K562 (cell line): ENCODE results near the gene MCRS1. TPM values are rescaled to one million over a fixed set of nuclear protein-coding genes. Genes with fewer than 3 reads are reported as not detected.

Experiments used
- CCNT2 ChIP-seq: IDR thresholded peaks from 2 replicates; pipeline ENCODE4 v1.6.1; 2011; ENCODE audit warnings: borderline replicate concordance, low read depth, mild to moderate bottlenecking, moderate library complexity, mixed read lengths, low read length; ENCODE audit not compliant: insufficient read length; ENCODE audit errors: extremely low read depth
- CREB1 ChIP-seq, 2 experiments: sonication (generic) in 1 of 2; formaldehyde crosslinking in 1 of 2; IDR thresholded peaks; 2 replicates each; pipeline versions ENCODE4 v1.6.1 to v1.8.0; 2012 to 2022; ENCODE audit warnings: inconsistent platforms in 1 of 2, mild to moderate bottlenecking in 1 of 2, missing genetic modification reagents in 1 of 2, moderate library complexity in 1 of 2
- CUX1 ChIP-seq: fragments of 200-800 bp; sonication (Bioruptor generic); IDR thresholded peaks from 2 replicates; pipeline ENCODE4 v1.6.1; 2016; ENCODE audit warnings: missing genetic modification characterization, missing compliant biosample characterization
- E2F4 ChIP-seq: sonication (generic); formaldehyde crosslinking; IDR thresholded peaks from 2 replicates; pipeline ENCODE4 v1.8.0; 2022; ENCODE audit warnings: mild to moderate bottlenecking, low read depth, missing genetic modification reagents
- IRF2 ChIP-seq: sonication (generic); formaldehyde crosslinking; IDR thresholded peaks from 2 replicates; pipeline ENCODE4 v1.8.1; 2022; ENCODE audit warnings: mild to moderate bottlenecking, missing genetic modification reagents
- KHSRP ChIP-seq: fragments of 450-650 bp; IDR thresholded peaks from 2 replicates; pipeline ENCODE4 v1.6.1; 2017
- LARP7 ChIP-seq: fragments of 450-650 bp; IDR thresholded peaks from 2 replicates; pipeline ENCODE4 v1.6.1; 2016
- NONO ChIP-seq, 2 experiments: fragments of 200-400 bp in 1 of 2; fragments of 450-650 bp in 1 of 2; formaldehyde crosslinking in 1 of 2; IDR thresholded peaks; 2 replicates each; pipeline ENCODE4 v1.6.1; 2017; ENCODE audit warnings: low read depth in 2 of 2, mild to moderate bottlenecking in 2 of 2, moderate library complexity in 2 of 2, low read length in 1 of 2
- NR3C1 ChIP-seq: sonication (generic); formaldehyde crosslinking; IDR thresholded peaks from 2 replicates; pipeline ENCODE4 v1.8.1; 2022; ENCODE audit warnings: missing genetic modification reagents
- POLR2H ChIP-seq: IDR thresholded peaks from 2 replicates; pipeline ENCODE4 v1.6.1; 2016; ENCODE audit warnings: missing genetic modification characterization, low read depth, mild to moderate bottlenecking, control low read depth, missing compliant biosample characterization, moderate library complexity
- POLR3G ChIP-seq: IDR thresholded peaks from 2 replicates; pipeline ENCODE4 v1.6.1; 2011; ENCODE audit not compliant: insufficient read length, insufficient replicate concordance; ENCODE audit errors: extremely low read depth
- RFX5 ChIP-seq: IDR thresholded peaks from 2 replicates; pipeline ENCODE4 v1.6.1; 2011; ENCODE audit warnings: low read depth, mild to moderate bottlenecking, improper control_type of control experiment, low read length
- SETDB1 ChIP-seq: IDR thresholded peaks from one replicate; pipeline ENCODE4 v1.6.1; 2012; ENCODE audit warnings: low read length, control low read depth, inconsistent platforms
- SMARCA5 ChIP-seq: fragments of 450-650 bp; IDR thresholded peaks from 2 replicates; pipeline ENCODE4 v1.6.1; 2016
- SPI1 ChIP-seq: IDR thresholded peaks from 2 replicates; pipeline ENCODE4 v1.6.1; 2011; ENCODE audit warnings: low read depth, low read length, control low read depth, borderline replicate concordance
- TEAD1 ChIP-seq, 2 experiments: fragments of 450-650 bp in 1 of 2; sonication (generic) in 1 of 2; formaldehyde crosslinking; IDR thresholded peaks; 2 replicates each; pipeline versions ENCODE4 v1.4.0 to v1.8.0; 2020 to 2022; ENCODE audit warnings: mild to moderate bottlenecking in 2 of 2, missing genetic modification reagents in 1 of 2
- ZC3H8 ChIP-seq: fragments of 450-650 bp; IDR thresholded peaks from 2 replicates; pipeline ENCODE4 v1.6.1; 2017
- ZFP30 ChIP-seq: fragments of 250-450 bp; sonication (Bioruptor Pico); IDR thresholded peaks from 2 replicates; pipeline ENCODE4 v1.8.0; 2022; ENCODE audit warnings: moderate library complexity, mild to moderate bottlenecking, inconsistent platforms, borderline replicate concordance
- ZNF197 ChIP-seq: fragments of 200-800 bp; sonication (Bioruptor generic); IDR thresholded peaks from 2 replicates; pipeline ENCODE4 v1.6.1; 2016; ENCODE audit warnings: low read depth, missing genetic modification characterization, missing compliant biosample characterization
- ZNF277 ChIP-seq: fragments of 250-450 bp; sonication (Bioruptor Pico); IDR thresholded peaks from 2 replicates; pipeline ENCODE4 v1.8.0; 2022; ENCODE audit warnings: inconsistent platforms, mild to moderate bottlenecking, moderate library complexity, borderline replicate concordance
- polyA plus RNA-seq, 8 experiments: library from polyadenylated mRNA; depleted of rRNA in 4 of 8; stranded (reverse) in 5 of 8; unstranded in 3 of 8; fragments of >200 nt; fragmentation: Nextera tagmentation in 2 of 8; fragmentation: Illumina TruSeq in 1 of 8; extraction: Ambion mirVana in 2 of 8; extraction: Trizol in 1 of 8; gene quantifications; 2 replicates each; pipeline versions ENCODE4 v1.2.1 to v1.2.3, GENCODE V29; 2011 to 2014; ENCODE audit warnings: inconsistent platforms in 1 of 8, missing spikeins in 1 of 8
- total RNA-seq, 7 experiments: library from RNA; depleted of rRNA in 6 of 7; stranded (reverse); fragments of >200 nt in 6 of 7; fragmentation: Illumina TruSeq in 2 of 7; extraction: Trizol in 2 of 7; gene quantifications; 2 replicates each; pipeline versions ENCODE4 v1.2.1 to v1.2.3, GENCODE V29; 2011 to 2021; ENCODE audit warnings: low replicate concordance in 1 of 7

MCRS1 gene
- total and polyA plus RNA-seq, 9 of the 15 experiments (the other 6 are each of a cell fraction or from before 2014, with no cell fraction given) = 50.0 to 100 (median 73.2) TPM

- TF ChIP-seq POLR2H (tag) (peak; percentile 83), SMARCA5 (no peak), POLR3G (no peak), CUX1 (CRISPR knock-in tag) (no peak), SETDB1 (no peak), RFX5 (no peak), ZNF277 (CRISPR knock-in tag) (no peak), LARP7 (no peak), E2F4 (no peak), CREB1 (IDR thresholded peaks at IDR 0.05) (no peak; the same call in 1 of the 2 replicates), CREB1 (CRISPR knock-in tag; IDR thresholded peaks at IDR 0.05) (peak; percentile 67; the same call in 1 of the 2 replicates), ZFP30 (no peak), IRF2 (no peak), ZNF197 (no peak), TEAD1 (CRISPR knock-in tag; IDR thresholded peaks at IDR 0.05) (peak in 1 of 2 experiments; percentile 90; a peak in 2 of 4 replicates), ZC3H8 (no peak), CCNT2 (no peak), NONO (IDR thresholded peaks at IDR 0.05; ENCODE audit: low read depth in 2 of 2, low read length in 1 of 2) (no peak), NR3C1 (no peak), SPI1 (no peak), KHSRP (no peak)
These were observed at the start of gene MCRS1 (continued) for GRCh38 chr12:49567611-49568441.
